Hindlimb muscle (tissue), 1 donor: Measurements from ENCODE around the gene PAX6. TPM values are rescaled to one million over a fixed set of nuclear protein-coding genes. Genes with fewer than 3 reads are reported as not detected.

Experiments
- DNase-seq: peaks from one replicate; pipeline ENCODE4 v3.0.0-alpha.2; 2013
- polyA plus RNA-seq: library from polyadenylated mRNA; unstranded; fragments of 120-200 nt; gene quantifications from one replicate; pipeline ENCODE4 v1.2.1, GENCODE V29; 2013; ENCODE audit not compliant: insufficient read length

PAX6 gene
- not detected for polyA plus RNA-seq

DNA sequence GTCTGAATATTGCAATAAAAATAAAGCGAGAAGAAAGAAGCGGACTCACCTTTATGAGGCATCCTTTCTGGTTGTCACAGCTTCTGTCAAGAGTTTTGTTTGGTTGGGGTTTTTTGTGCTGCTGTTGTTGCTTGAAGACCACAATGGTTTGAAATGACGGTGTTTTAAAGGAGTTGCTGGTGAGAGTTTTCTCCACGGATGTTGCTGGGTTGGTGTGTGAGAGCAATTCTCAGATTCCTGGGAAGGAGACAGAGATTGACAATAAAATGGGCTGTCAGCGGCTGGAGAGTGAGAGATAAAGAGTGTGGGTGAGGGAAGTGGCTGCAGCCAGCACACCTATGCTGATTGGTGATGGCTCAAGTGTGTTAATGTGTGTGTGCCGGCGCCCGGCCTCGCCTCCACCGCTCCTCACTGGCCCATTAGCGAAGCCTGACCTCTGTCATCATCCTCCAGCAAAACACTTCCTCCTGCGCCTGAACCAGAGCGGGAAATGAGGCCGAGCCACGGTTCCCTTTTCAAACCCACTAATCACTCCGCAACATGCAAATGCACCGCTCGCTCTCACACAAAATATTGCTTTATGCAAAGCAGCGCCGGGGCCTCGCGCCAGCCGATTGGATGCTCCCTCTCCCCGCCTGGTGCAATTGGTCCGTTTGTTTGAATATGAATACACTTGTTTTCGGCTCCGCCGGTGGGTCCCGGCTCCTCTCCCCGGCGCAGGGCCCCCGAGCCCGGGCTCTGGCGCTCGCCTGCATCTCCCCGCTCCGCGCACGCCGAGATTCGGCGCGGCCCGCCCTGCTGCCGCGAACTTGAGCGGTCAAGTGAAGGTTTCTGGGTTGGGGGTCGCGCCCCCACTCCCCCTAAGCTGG, at the start of gene PAX6:
Gene PAX6, minus strand, starts transcription at position 544 of the 869 bp plus-strand sequence. CDS start 4,911 bp downstream, outside the sequence.
- DNase-seq: no peak

GRCh38 chr11:31860391-31860790, 49.3 kb upstream of the PAX6 start:
- DNase-seq: no peak

GRCh38 chr11:31856248-31856647, 45.1 kb upstream of the PAX6 start:
- no peak for DNase-seq

GRCh38 chr11:31855466-31855865, 44.3 kb upstream of the PAX6 start:
- DNase-seq: no peak

DNA sequence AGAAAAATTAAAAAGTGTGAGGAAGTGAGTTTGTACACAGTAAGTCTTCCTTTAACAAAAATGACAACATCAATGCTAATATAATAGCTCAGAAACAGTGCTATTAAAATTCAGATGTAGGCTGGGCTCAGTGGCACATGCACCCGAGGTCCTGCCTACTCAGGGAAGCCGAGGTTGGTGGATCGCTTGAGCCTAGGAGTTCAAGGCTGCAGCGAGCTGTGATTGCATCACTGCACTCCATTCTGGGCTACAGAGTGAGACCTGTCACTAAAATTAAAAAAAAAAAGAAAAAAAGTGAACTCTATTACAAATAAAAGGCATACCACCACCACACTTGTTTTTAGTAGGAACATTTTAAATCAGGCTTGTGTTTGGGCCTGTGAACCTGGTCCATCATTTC, 39.2 kb upstream of the PAX6 start:
- no peak for DNase-seq

DNA sequence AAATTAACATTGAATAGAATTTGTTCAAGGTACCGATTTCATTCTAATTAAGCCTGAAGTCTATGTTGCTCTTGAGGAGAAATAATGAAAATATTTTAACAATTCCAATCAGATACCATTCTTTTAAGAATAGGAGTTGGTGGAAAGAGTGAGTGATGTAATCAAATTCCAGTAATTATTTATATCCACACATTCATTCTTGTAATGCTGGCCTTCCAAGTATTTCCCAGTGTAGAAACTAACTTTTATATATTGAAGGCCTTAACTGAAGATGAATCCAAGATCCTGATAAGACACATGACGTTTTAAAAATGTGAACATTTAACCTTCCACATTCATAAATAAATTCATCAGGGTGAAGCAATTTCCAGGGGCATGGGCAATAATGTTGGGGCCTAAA, 36.6 kb upstream of the PAX6 start:
- DNase-seq: no peak

GRCh38 chr11:31845331-31845730, 34.2 kb upstream of the PAX6 start:
- no peak for DNase-seq

- DNase-seq: no peak
These were observed 33.2 kb upstream of the PAX6 start for GRCh38 chr11:31844351-31844750.

DNA sequence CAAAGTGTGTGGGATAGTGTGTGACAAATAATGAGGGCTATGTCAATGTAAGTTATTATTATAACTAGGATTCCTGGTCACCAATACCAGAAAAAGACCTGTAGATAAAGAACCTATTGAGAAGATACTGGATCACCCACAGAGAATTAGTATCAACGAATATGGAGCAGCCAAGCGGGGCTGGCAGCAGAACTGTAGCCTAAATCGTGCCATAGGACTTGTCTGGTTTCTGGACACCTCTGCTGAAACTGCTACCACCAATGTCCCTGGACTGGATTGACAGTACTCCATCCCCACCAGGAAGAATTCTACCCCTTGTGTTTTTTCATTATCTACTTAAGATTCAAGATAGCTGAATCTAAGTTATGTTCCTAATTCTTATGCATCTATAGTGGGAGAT, 30.3 kb upstream of the PAX6 start:
- no peak for DNase-seq

GRCh38 chr11:31834237-31834636, 23.1 kb upstream of the PAX6 start:
- DNase-seq: no peak

- DNase-seq: no peak
These were observed 19.3 kb upstream of the PAX6 start for GRCh38 chr11:31830406-31830805.

- no peak for DNase-seq
These were observed 17.1 kb upstream of the PAX6 start for GRCh38 chr11:31828217-31828616.

DNA sequence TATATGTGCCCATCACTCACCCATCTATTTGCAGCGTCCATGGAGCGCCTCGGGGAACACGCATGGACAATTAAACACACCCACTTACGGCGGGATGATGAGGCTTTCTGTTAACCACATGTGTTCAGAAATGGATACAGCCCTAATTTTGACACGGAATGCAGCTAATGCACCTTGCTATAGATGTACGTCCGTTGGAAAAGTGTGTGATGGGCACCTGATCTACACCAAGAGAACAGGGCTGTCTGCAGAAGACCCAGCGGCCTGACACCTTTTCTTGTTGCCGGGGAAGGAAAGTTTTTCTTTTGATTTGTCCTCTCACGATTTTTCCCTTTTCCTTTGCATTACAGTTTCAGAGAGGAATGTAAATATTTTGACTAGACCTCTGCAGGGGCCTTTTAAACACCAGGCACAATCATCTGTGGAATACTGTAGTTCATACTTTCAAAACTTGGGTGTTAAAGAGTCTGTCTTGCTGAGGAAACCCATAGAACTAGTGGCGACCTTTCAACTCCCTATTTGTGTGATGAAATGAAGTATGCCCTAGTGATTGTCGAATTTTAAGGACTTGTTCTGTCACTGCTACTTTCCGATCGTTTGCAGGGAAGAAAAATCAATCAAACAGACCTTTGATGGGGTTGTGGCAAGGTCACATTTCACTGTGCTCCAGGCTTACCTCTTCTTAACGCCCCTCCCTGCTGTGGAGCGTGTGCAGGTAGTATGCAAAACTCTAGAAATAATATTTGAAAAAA, 16.5 kb upstream of the PAX6 start:
- no peak for DNase-seq

GRCh38 chr11:31826536-31827438, 15.7 kb upstream of the PAX6 start:
- no peak for DNase-seq

DNA sequence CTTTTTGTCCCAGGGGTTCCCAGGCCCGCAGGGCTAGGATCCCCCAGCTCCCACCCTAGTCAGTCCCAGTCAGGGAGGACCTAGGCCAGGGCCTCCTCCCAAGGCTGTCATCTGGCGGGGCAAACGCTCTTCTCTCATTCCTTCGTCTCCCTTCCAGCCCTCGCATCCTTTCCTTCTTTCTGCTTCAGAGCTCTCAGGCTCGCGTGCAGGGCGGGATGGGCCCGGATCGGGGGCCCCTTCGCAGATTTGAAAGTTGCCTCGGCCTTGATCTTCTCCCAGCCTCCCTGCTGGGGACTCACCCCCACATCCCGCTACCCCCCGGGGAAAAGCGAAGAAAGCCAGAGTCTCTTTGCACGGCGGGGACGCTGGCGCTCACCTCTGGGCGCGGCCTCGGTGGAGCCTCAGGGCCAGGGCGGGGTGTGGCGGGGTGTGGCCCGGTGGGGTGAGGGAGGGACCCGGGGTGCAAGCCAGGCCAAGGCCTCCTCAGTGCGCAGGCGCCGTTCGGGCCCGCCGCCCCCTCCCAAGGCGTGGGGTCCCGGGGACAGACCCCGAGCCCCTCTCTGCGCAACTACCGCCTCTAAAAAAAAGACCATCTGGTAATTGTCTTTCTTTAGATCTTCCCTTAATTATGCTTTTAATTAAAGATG, 14.8 kb upstream of the PAX6 start:
- DNase-seq: no peak

GRCh38 chr11:31824879-31825837, 14.0 kb upstream of the PAX6 start:
- no peak for DNase-seq

DNA sequence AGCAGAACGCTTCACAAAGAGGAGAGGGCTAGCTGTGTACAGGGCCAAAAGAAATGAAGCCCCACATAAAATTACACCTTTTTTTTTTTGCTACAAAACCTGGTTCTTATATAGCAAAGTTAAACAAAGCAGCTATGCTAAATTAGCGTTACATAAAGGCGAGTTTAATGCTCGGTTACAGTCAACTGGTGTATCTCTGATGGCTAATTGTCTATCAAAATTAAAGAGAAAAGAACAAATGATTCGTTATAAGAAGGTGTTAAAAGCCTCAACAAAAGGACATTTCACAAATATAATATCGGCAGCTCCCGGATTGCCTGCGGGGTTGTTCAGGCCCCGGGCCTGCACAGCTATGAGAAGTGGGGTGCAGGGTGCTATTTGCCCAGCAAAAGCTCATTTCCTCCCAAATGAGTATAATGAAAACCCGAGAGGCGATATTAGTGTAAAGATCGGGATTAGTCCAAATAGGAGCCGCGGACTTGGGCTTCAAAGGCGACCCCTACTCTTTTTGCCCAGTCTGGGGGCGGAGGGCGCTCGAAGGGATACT, 13.3 kb upstream of the PAX6 start:
- DNase-seq: no peak

DNA sequence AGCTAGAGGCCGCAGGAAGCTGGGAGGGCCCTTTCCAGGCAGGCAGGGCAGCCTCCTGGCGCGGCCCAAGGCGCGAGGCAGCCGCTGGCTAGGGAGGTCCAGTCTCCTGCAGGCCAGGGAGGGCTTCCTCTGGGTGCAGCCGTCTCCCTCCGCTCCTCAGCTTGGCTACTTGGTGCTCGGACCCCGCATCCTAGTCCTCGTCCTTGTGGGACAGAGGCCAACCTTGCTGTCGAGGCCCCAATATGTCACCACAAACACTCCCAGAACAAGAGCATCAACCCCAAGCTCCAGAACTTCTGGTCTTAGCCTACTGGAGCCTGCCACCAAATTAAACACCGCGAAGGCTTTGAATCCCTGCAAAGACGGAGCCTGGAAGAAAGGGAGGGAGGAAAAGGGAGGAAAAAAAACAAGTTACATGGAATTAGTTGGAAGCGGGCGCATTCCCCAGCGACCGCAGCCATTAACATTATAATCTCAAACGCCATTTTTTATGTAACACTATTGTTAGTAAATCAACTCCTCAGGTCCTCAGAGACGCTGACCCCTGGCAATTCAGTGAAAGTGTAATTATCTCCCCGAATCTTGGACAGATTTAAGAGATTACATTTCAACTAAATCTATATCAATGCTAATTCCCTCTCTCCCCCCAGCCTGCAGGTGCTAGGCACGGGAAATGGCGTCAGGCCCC, 12.7 kb upstream of the PAX6 start:
- DNase-seq: no peak

DNA sequence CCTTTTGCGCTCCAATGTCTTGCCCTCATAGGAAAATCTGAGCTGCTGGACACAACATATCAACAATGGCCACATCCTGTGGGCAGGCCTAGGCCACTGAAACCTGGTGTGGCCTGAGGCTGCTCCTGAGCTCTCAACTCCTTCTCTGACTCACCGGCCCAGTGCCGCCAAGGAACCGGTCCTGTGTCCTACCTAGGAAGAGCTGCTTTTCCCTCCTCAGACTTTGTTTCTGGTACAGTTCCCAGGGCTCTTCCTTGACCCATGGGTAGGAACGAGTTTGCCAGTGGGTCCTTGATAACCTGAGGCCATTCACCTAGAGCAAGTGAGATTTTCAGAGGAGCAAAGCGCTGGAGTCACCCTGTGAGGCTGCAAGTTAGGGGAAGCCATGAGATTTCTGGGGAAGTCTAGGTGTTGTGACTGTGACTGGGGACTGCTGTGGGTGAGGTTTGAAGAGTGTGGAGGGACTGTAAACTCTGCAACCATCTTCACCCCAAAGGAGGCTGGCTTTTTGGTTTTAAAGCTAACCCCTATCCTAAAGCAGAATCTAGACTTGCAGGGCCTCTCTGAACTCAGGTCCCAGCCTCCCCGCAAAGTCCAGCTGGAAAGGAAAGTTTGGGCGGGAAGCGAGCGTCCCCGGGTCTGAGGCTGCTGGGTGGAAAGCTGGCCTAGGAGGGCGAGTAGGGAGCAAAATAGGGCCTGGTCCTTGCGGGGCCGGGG, 12.0 kb upstream of the PAX6 start:
- DNase-seq: no peak
